Measurements from ENCODE around the gene PCYOX1L.

- TF ChIP-seq POLR2AphosphoS5 (IDR thresholded peaks at IDR 0.05; ENCODE audit: low read depth, low read length) (no peak), POLR2A (IDR thresholded peaks at IDR 0.05; ENCODE audit: low read depth, low read length) (no peak)
Observed at GRCh38 chr5:149364719-149365118, 6.9 kb downstream of the PCYOX1L start.

Data from GM12892 (cell line).